Keratinocyte (primary cell): ENCODE results near the gene MAL. TPM values are rescaled to one million over a fixed set of nuclear protein-coding genes. Genes with fewer than 3 reads are reported as not detected.

ENCODE experiments used
- DNase-seq: peaks from one replicate; pipeline ENCODE4 v3.0.0-alpha.2; 2011; ENCODE audit warnings: low read depth, missing footprints, low spot score
- FAIRE-seq: peaks from 2 replicates; lab custom pipeline; 2011; peaks lifted over from hg19 to GRCh38; lab: Jason Lieb, UNC
- H2AFZ ChIP-seq: 2 replicates; pipeline ENCODE4 v1.6.0; 2012; ENCODE audit warnings: low read length, control low read depth, inconsistent platforms; ENCODE audit not compliant: control insufficient read depth
- H3K27ac ChIP-seq: 2 replicates; pipeline ENCODE4 v1.5.1; 2011; ENCODE audit warnings: low read length; ENCODE audit not compliant: control insufficient read depth, insufficient read depth
- H3K27me3 ChIP-seq: 3 replicates; pipeline ENCODE4 v1.6.0; 2011; ENCODE audit warnings: low read length; ENCODE audit not compliant: control insufficient read depth, insufficient read depth; ENCODE audit errors: extremely low read depth
- H3K36me3 ChIP-seq, 2 experiments: 2 replicates in 1 of 2; 3 replicates in 1 of 2; pipeline ENCODE4 v1.5.1; 2011; ENCODE audit warnings: low read length in 2 of 2, mild to moderate bottlenecking in 1 of 2; ENCODE audit not compliant: control insufficient read depth in 2 of 2, insufficient read depth in 2 of 2; ENCODE audit errors: extremely low read depth in 1 of 2
- H3K4me1 ChIP-seq: 3 replicates; pipeline ENCODE4 v1.5.1; 2011; ENCODE audit warnings: low read length; ENCODE audit not compliant: control insufficient read depth, insufficient read depth; ENCODE audit errors: extremely low read depth
- H3K4me2 ChIP-seq: 3 replicates; pipeline ENCODE4 v1.6.0; 2011; ENCODE audit warnings: low read depth, low read length; ENCODE audit not compliant: control insufficient read depth, insufficient read depth; ENCODE audit errors: extremely low read depth
- H3K4me3 ChIP-seq, 3 experiments: fragments of 200-600 bp in 1 of 3; sonication (generic) in 1 of 3; 2 replicates in 2 of 3; 3 replicates in 1 of 3; pipeline ENCODE4 v1.5.1; 2011 to 2016; ENCODE audit warnings: low read length in 3 of 3, mild to moderate bottlenecking in 3 of 3, control low read depth in 2 of 3, inconsistent platforms in 1 of 3, low read depth in 1 of 3, mixed read lengths in 1 of 3, mixed run types in 1 of 3, moderate library complexity in 1 of 3; ENCODE audit not compliant: control insufficient read depth in 2 of 3, insufficient read depth in 2 of 3; ENCODE audit errors: extremely low read depth in 1 of 3
- H3K79me2 ChIP-seq: 2 replicates; pipeline ENCODE4 v1.6.0; 2012; ENCODE audit warnings: low read length; ENCODE audit not compliant: control insufficient read depth, insufficient read depth
- H3K9ac ChIP-seq: 3 replicates; pipeline ENCODE4 v1.6.0; 2011; ENCODE audit warnings: low read length; ENCODE audit not compliant: control insufficient read depth, insufficient read depth; ENCODE audit errors: extremely low read depth
- H3K9me1 ChIP-seq: 3 replicates; pipeline ENCODE4 v1.6.0; 2011; ENCODE audit warnings: low read length; ENCODE audit not compliant: control insufficient read depth, insufficient read depth; ENCODE audit errors: extremely low read depth
- H3K9me3 ChIP-seq: 2 replicates; pipeline ENCODE4 v1.5.1; 2012; ENCODE audit warnings: low read depth, low read length; ENCODE audit not compliant: control insufficient read depth
- H4K20me1 ChIP-seq: 3 replicates; pipeline ENCODE4 v1.6.0; 2011; ENCODE audit warnings: low read length; ENCODE audit not compliant: control insufficient read depth, insufficient read depth; ENCODE audit errors: extremely low read depth
- CTCF ChIP-seq, 3 experiments: IDR thresholded peaks in 1 of 3; conservative IDR thresholded peaks in 1 of 3; optimal IDR thresholded peaks in 1 of 3; 2 replicates in 2 of 3; 3 replicates in 1 of 3; pipeline versions ENCODE3 to v1.5.1; 2011; ENCODE audit warnings: low read length in 3 of 3, mild to moderate bottlenecking in 3 of 3, moderate library complexity in 2 of 3, control low read depth in 1 of 3, inconsistent platforms in 1 of 3; ENCODE audit not compliant: insufficient read depth in 2 of 3; ENCODE audit errors: extremely low read depth in 1 of 3
- EZH2 ChIP-seq: IDR thresholded peaks from one replicate; pipeline ENCODE4 v1.6.1; 2012; ENCODE audit warnings: inconsistent platforms, mild to moderate bottlenecking, low read length, moderate library complexity
- dilution Hi-C: fragments of 300-500 bp; cut with MboI; formaldehyde crosslinking; loops from one replicate; pipeline ENCODE4 v1.7.0; 2020; ENCODE audit warnings: low sequenced_read_pairs; ENCODE audit not compliant: extremely low pct_ligation_motif_present
- polyA plus RNA-seq, 5 experiments: library from polyadenylated mRNA; depleted of rRNA in 3 of 5; stranded (reverse) in 3 of 5; stranded (forward) in 1 of 5; unstranded in 1 of 5; fragments of >200 nt; gene quantifications; 1 replicate in 1 of 5; 2 replicates in 3 of 5; 3 replicates in 1 of 5; pipeline versions ENCODE4 v1.2.1 to v1.2.3, GENCODE V29; 2011 to 2012; ENCODE audit warnings: missing spikeins in 2 of 5, low read depth in 1 of 5, low replicate concordance in 1 of 5

Gene MAL
- polyA plus RNA-seq, 1 donor (not counting 4 experiments of a cell fraction or from before 2014, with no cell fraction given), result not detected

GRCh38 chr2:95055262-95055661 lies 29.8 kb downstream of the MAL start:
- Histone ChIP-seq H3K4me1 (peaks cover 4% of the 10 kb centered on the region), H3K27ac (no peak overlapping the region), H3K4me3 (no peak overlapping the region), H2AFZ (no peak overlapping the region), H3K79me2 (no peaks in the 10 kb centered on the region), H3K36me3 (no peaks in the 10 kb centered on the region), H3K9ac (no peak overlapping the region), H3K9me3 (no peaks in the 10 kb centered on the region), H3K9me1 (no peaks in the 10 kb centered on the region), H3K4me2 (no peak overlapping the region), H4K20me1 (no peaks in the 10 kb centered on the region), H3K27me3 (peaks cover 8% of the 10 kb centered on the region)
- FAIRE-seq (no peak), DNase-seq (no peak)
- TF ChIP-seq CTCF (optimal IDR thresholded peaks at IDR 0.05 in 1 of 3, IDR thresholded peaks at IDR 0.05 in 1 of 3, conservative IDR thresholded peaks at IDR 0.05 in 1 of 3; ENCODE audit: extremely low read depth in 1 of 3, insufficient read depth in 2 of 3, low read length in 3 of 3) (no peak), EZH2 (no peak)
- dilution Hi-C loops, result no loop called here

- Histone ChIP-seq H3K9me1 (no peaks in the 10 kb centered on the region), H2AFZ (no peak overlapping the region), H3K4me2 (no peak overlapping the region), H3K4me3 (no peak overlapping the region), H3K36me3 (no peaks in the 10 kb centered on the region), H4K20me1 (no peaks in the 10 kb centered on the region), H3K27ac (no peak overlapping the region), H3K27me3 (peaks cover 8% of the 10 kb centered on the region), H3K9me3 (no peaks in the 10 kb centered on the region), H3K9ac (no peak overlapping the region), H3K79me2 (no peaks in the 10 kb centered on the region), H3K4me1 (peaks cover 4% of the 10 kb centered on the region)
- TF ChIP-seq CTCF (optimal IDR thresholded peaks at IDR 0.05 in 1 of 3, IDR thresholded peaks at IDR 0.05 in 1 of 3, conservative IDR thresholded peaks at IDR 0.05 in 1 of 3; ENCODE audit: extremely low read depth in 1 of 3, insufficient read depth in 2 of 3, low read length in 3 of 3) (no peak), EZH2 (no peak)
- dilution Hi-C loops, result no loop called here
- FAIRE-seq (no peak), DNase-seq (no peak)
Observed at GRCh38 chr2:95056044-95056443, 30.5 kb downstream of the MAL start.
